DOHH2 (cell line): Measurements from ENCODE around the gene ZNF280A.

ENCODE experiments used
- CTCF ChIP-seq: fragments of 200-600 bp; sonication (generic); IDR thresholded peaks from one replicate; pipeline ENCODE4 v1.5.1; 2014; ENCODE audit warnings: antibody characterized with exemption, mild to moderate bottlenecking, low read depth, low read length; ENCODE audit not compliant: poor library complexity, severe bottlenecking
- EZH2phosphoT487 ChIP-seq: fragments of 200-600 bp; sonication (generic); IDR thresholded peaks from 2 replicates; pipeline ENCODE4 v1.6.1; 2017; ENCODE audit warnings: borderline replicate concordance, mild to moderate bottlenecking, antibody characterized with exemption, low read length, moderate library complexity, mixed read lengths

GRCh38 chr22:22484023-22484422 lies 36.0 kb downstream of the ZNF280A start:
- no peak for TF ChIP-seq CTCF
- TF ChIP-seq EZH2phosphoT487 = no peak
